Measurements from ENCODE around the gene NAB1.
A peak's percentile ranks its signal among the peaks of the same experiment; 100 is the strongest.

The NAB1 gene

DNA sequence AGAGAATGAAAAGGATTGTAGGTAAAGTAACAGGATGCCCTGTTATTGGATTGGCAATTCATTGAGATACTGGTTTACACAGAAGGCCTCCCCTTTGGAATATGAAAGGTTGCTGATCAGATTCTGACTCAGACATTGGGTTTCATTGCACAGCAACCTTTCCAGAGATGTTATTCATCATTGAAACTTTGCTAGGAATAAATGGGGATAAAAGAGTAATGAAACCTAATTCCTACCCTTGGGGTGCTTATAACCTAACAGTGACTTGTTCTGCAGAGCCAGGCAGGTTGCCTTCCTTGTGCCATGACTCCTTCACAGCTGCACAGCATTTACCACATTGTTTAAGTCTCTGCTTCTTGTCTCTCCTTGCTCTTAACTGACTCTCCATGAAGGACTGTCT lies 5.0 kb downstream of the NAB1 start:
- ChIA-PET POLR2A (no interaction called here), CTCF (no interaction called here)
- no peak overlapping the region for H3K27ac ChIP-seq (ENCODE audit: extremely low read depth, low read depth, low read length)
- no peak for TF ChIP-seq ZNF146 (tag by site-specific recombination; IDR thresholded peaks at IDR 0.05)
- H3K9me3 ChIP-seq (ENCODE audit: control insufficient read depth, insufficient read depth, low read depth, low read length) = no peaks in the 10 kb centered on the region
- H3K4me3 ChIP-seq (ENCODE audit: low read depth, low read length) = no peak overlapping the region
- H3K4me1 ChIP-seq (ENCODE audit: control insufficient read depth, insufficient read depth, low read length) = peaks cover 12% of the 10 kb centered on the region; the same call in 1 of the 2 replicates
- H3K36me3 ChIP-seq (ENCODE audit: control insufficient read depth in 2 of 2, insufficient read depth in 1 of 2, low read length in 2 of 2) = no peaks in the 10 kb centered on the region

DNA sequence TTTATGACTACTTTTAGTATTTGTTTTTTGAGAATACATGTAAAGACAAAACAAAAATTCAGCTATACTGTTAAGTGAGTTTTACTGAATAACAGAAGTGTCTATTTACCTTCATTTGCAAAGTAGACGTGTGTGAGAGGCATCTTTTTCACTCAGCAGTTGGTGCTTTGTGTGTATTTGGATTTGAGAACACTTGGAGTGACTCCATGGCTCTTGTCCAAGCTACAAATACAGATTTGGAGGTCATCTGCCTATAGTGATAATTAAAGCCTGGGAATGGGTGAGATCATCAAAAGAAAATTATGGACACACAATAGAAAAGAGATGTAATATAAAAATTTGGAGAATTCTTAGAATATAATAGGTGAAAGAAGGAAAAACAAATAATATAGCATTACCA lies 6.2 kb downstream of the NAB1 start:
- POLR2A ChIA-PET = no interaction called here
- H3K4me1 ChIP-seq (ENCODE audit: control insufficient read depth, insufficient read depth, low read length) = peaks cover 12% of the 10 kb centered on the region; the same call in 1 of the 2 replicates
- H3K9me3 ChIP-seq (ENCODE audit: control insufficient read depth, insufficient read depth, low read depth, low read length) = no peaks in the 10 kb centered on the region
- TF ChIP-seq SP7 (tag by site-specific recombination; IDR thresholded peaks at IDR 0.05) = peak; percentile 46; the same call in 1 of the 2 replicates
- TF ChIP-seq, protein P1, sequence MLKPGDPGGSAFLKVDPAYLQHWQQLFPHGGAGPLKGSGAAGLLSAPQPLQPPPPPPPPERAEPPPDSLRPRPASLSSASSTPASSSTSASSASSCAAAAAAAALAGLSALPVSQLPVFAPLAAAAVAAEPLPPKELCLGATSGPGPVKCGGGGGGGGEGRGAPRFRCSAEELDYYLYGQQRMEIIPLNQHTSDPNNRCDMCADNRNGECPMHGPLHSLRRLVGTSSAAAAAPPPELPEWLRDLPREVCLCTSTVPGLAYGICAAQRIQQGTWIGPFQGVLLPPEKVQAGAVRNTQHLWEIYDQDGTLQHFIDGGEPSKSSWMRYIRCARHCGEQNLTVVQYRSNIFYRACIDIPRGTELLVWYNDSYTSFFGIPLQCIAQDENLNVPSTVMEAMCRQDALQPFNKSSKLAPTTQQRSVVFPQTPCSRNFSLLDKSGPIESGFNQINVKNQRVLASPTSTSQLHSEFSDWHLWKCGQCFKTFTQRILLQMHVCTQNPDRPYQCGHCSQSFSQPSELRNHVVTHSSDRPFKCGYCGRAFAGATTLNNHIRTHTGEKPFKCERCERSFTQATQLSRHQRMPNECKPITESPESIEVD (tag by site-specific recombination; IDR thresholded peaks at IDR 0.05) = peak; percentile 37; the same call in 1 of the 2 replicates
- TF ChIP-seq, protein P2, sequence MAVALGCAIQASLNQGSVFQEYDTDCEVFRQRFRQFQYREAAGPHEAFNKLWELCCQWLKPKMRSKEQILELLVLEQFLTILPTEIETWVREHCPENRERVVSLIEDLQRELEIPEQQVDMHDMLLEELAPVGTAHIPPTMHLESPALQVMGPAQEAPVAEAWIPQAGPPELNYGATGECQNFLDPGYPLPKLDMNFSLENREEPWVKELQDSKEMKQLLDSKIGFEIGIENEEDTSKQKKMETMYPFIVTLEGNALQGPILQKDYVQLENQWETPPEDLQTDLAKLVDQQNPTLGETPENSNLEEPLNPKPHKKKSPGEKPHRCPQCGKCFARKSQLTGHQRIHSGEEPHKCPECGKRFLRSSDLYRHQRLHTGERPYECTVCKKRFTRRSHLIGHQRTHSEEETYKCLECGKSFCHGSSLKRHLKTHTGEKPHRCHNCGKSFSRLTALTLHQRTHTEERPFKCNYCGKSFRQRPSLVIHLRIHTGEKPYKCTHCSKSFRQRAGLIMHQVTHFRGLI (tag by site-specific recombination; IDR thresholded peaks at IDR 0.05) = no peak
- H3K27ac ChIP-seq (ENCODE audit: extremely low read depth, low read depth, low read length) = no peak overlapping the region
- peaks cover 0 to 7% of the 10 kb centered on the region in 2 experiments; a peak in 1 of 3 replicates for H3K36me3 ChIP-seq (ENCODE audit: control insufficient read depth in 2 of 2, insufficient read depth in 1 of 2, low read length in 2 of 2)
- CTCF ChIA-PET = interaction anchor here (0.5 to 0.9 kb wide), 3 partner anchors 23 to 122 kb away, joined by 3 to 4 read pairs (median 3); no protein-coding TSS in a partner anchor
- no peak overlapping the region for H3K4me3 ChIP-seq (ENCODE audit: low read depth, low read length)

DNA sequence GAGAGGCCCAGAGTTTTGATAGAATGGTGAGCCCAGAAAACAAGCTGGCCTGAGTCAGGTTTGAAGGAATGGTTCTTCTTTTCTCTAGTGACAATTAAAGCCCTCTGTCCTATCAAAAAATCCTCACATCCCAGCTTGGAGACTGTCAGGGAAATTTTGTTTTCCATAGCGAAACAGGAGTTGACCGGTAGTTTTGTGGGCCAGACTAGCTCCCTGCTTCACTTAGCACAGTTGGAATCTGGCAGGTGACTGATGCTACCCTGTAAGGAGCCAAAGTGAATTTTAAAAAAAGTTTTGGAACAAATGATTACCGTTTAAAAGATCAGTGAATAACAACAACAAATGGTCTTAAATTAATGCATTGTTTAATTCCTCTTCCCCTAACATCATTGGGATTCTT lies 6.7 kb downstream of the NAB1 start:
- Histone ChIP-seq H3K4me1 (ENCODE audit: control insufficient read depth, insufficient read depth, low read length) (peaks cover 12% of the 10 kb centered on the region; the same call in 1 of the 2 replicates), H3K36me3 (ENCODE audit: control insufficient read depth in 2 of 2, insufficient read depth in 1 of 2, low read length in 2 of 2) (peaks cover 0 to 7% of the 10 kb centered on the region in 2 experiments; a peak in 1 of 3 replicates), H3K27ac (ENCODE audit: extremely low read depth, low read depth, low read length) (no peak overlapping the region), H3K4me3 (ENCODE audit: low read depth, low read length) (no peak overlapping the region), H3K9me3 (ENCODE audit: control insufficient read depth, insufficient read depth, low read depth, low read length) (no peaks in the 10 kb centered on the region)
- ChIA-PET POLR2A (no interaction called here), CTCF (interaction anchor here (0.5 to 0.9 kb wide), 2 partner anchors 23 to 24 kb away, joined by 3 to 4 read pairs; no protein-coding TSS in a partner anchor)
- TF ChIP-seq RBAK (tag by site-specific recombination; IDR thresholded peaks at IDR 0.05) = no peak
- TF ChIP-seq ZNF776 (tag by site-specific recombination; IDR thresholded peaks at IDR 0.05; ENCODE audit: borderline replicate concordance) = no peak
- TF ChIP-seq, protein P3, sequence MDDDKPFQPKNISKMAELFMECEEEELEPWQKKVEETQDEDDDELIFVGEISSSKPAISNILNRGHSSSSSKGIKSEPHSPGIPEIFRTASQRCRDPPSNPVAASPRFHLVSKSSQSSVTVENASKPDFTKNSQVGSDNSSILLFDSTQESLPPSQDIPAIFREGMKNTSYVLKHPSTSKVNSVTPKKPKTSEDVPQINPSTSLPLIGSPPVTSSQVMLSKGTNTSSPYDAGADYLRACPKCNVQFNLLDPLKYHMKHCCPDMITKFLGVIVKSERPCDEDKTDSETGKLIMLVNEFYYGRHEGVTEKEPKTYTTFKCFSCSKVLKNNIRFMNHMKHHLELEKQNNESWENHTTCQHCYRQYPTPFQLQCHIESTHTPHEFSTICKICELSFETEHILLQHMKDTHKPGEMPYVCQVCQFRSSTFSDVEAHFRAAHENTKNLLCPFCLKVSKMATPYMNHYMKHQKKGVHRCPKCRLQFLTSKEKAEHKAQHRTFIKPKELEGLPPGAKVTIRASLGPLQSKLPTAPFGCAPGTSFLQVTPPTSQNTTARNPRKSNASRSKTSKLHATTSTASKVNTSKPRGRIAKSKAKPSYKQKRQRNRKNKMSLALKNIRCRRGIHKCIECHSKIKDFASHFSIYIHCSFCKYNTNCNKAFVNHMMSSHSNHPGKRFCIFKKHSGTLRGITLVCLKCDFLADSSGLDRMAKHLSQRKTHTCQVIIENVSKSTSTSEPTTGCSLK (tag by site-specific recombination; IDR thresholded peaks at IDR 0.05) = no peak
- TF ChIP-seq ZNF266 (tag by site-specific recombination; IDR thresholded peaks at IDR 0.05; ENCODE audit: low read depth) = no peak
- no peak for TF ChIP-seq ZNF544 (tag by site-specific recombination; IDR thresholded peaks at IDR 0.05)
- TF ChIP-seq YY1 (tag by site-specific recombination; IDR thresholded peaks at IDR 0.05) = no peak
- TF ChIP-seq, protein P4, sequence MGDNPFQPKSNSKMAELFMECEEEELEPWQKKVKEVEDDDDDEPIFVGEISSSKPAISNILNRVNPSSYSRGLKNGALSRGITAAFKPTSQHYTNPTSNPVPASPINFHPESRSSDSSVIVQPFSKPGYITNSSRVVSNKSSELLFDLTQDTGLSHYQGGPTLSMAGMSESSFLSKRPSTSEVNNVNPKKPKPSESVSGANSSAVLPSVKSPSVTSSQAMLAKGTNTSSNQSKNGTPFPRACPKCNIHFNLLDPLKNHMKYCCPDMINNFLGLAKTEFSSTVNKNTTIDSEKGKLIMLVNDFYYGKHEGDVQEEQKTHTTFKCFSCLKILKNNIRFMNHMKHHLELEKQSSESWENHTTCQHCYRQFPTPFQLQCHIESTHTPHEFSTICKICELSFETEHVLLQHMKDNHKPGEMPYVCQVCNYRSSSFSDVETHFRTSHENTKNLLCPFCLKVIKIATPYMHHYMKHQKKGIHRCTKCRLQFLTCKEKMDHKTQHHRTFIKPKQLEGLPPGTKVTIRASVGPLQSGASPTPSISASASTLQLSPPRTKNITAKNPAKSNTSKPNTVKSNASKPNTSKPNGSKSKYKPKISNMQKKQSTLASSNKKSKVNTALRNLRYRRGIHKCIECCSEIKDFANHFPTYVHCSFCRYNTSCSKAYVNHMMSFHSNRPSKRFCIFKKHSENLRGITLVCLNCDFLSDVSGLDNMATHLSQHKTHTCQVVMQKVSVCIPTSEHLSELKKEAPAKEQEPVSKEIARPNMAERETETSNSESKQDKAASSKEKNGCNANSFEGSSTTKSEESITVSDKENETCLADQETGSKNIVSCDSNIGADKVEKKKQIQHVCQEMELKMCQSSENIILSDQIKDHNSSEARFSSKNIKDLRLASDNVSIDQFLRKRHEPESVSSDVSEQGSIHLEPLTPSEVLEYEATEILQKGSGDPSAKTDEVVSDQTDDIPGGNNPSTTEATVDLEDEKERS (tag by site-specific recombination; IDR thresholded peaks at IDR 0.05) = no peak
- TF ChIP-seq, protein P5, sequence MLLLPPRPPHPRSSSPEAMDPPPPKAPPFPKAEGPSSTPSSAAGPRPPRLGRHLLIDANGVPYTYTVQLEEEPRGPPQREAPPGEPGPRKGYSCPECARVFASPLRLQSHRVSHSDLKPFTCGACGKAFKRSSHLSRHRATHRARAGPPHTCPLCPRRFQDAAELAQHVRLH (tag by site-specific recombination; IDR thresholded peaks at IDR 0.05) = no peak
- no peak for TF ChIP-seq ZNF132 (tag by site-specific recombination; IDR thresholded peaks at IDR 0.05; ENCODE audit: borderline replicate concordance)
- TF ChIP-seq ZNF596 (tag by site-specific recombination; IDR thresholded peaks at IDR 0.05) = no peak

Measured in HEK293 (cell line).